ENCODE data around the gene FAM240A. TPM values are rescaled to one million over a fixed set of nuclear protein-coding genes. Genes with fewer than 3 reads are reported as not detected.

Gene FAM240A
- total and polyA plus RNA-seq, 7 donors: 0.01 to 0.96 (median 0.09) TPM; not detected in 3

GRCh38 chr3:46619845-46620778 is 7.8 kb downstream of the FAM240A start:
- H3K36me3 ChIP-seq (ENCODE audit: insufficient read depth in 1 of 2, low read depth in 1 of 2): no peaks in the 10 kb centered on the region
- no peaks in the 10 kb centered on the region for H3K27me3 ChIP-seq (ENCODE audit: insufficient read depth in 3 of 3, low read length in 2 of 3)
- ATAC-seq: no peak
- H3K4me3 ChIP-seq: no peak overlapping the region
- H3K4me1 ChIP-seq: no peaks in the 10 kb centered on the region
- no peaks in the 10 kb centered on the region for H3K9me3 ChIP-seq
- TF ChIP-seq, protein P1, sequence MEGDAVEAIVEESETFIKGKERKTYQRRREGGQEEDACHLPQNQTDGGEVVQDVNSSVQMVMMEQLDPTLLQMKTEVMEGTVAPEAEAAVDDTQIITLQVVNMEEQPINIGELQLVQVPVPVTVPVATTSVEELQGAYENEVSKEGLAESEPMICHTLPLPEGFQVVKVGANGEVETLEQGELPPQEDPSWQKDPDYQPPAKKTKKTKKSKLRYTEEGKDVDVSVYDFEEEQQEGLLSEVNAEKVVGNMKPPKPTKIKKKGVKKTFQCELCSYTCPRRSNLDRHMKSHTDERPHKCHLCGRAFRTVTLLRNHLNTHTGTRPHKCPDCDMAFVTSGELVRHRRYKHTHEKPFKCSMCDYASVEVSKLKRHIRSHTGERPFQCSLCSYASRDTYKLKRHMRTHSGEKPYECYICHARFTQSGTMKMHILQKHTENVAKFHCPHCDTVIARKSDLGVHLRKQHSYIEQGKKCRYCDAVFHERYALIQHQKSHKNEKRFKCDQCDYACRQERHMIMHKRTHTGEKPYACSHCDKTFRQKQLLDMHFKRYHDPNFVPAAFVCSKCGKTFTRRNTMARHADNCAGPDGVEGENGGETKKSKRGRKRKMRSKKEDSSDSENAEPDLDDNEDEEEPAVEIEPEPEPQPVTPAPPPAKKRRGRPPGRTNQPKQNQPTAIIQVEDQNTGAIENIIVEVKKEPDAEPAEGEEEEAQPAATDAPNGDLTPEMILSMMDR (IDR thresholded peaks at IDR 0.05): no peak
- intact Hi-C loops (cut with DNase I): no loop called here
- no peak overlapping the region for H3K27ac ChIP-seq
- WGBS, 3 donors: 68 to 76% (median 73%) methylated on average over 8 of the region's 8 CpGs
- DNase-seq: no peak

- no peak for ATAC-seq
- Histone ChIP-seq H3K27me3 (ENCODE audit: insufficient read depth in 3 of 3, low read length in 2 of 3) (no peaks in the 10 kb centered on the region), H3K9me3 (no peaks in the 10 kb centered on the region), H3K4me3 (no peak overlapping the region), H3K36me3 (ENCODE audit: insufficient read depth in 1 of 2, low read depth in 1 of 2) (no peaks in the 10 kb centered on the region), H3K27ac (no peak overlapping the region), H3K4me1 (peaks cover 9% of the 10 kb centered on the region)
- intact Hi-C loops (cut with DNase I): no loop called here
- no peak for DNase-seq
- WGBS, 3 donors: 43 to 50% (median 45%) methylated on average over 2 of the region's 2 CpGs
- TF ChIP-seq, protein P1 (IDR thresholded peaks at IDR 0.05): no peak
Observed at GRCh38 chr3:46624533-46624932, 12.2 kb downstream of the FAM240A start.

GRCh38 chr3:46624975-46625490 is 12.7 kb downstream of the FAM240A start:
- Histone ChIP-seq H3K4me1 (peaks cover 12% of the 10 kb centered on the region), H3K4me3 (no peak overlapping the region), H3K27ac (no peak overlapping the region), H3K27me3 (ENCODE audit: insufficient read depth in 3 of 3, low read length in 2 of 3) (no peaks in the 10 kb centered on the region), H3K36me3 (ENCODE audit: insufficient read depth in 1 of 2, low read depth in 1 of 2) (no peaks in the 10 kb centered on the region), H3K9me3 (no peaks in the 10 kb centered on the region)
- ATAC-seq (no peak), DNase-seq (no peak)
- intact Hi-C loops (cut with DNase I): loop anchor here in 1 of 2 donors (1.0 to 5.0 kb wide), 2 partner anchors 63 to 138 kb away; no protein-coding TSS in a partner anchor
- TF ChIP-seq, protein P1 (IDR thresholded peaks at IDR 0.05): no peak
- 61 to 77% (median 69%) methylated on average over 3 of the region's 3 CpGs for WGBS, 3 donors

DNA sequence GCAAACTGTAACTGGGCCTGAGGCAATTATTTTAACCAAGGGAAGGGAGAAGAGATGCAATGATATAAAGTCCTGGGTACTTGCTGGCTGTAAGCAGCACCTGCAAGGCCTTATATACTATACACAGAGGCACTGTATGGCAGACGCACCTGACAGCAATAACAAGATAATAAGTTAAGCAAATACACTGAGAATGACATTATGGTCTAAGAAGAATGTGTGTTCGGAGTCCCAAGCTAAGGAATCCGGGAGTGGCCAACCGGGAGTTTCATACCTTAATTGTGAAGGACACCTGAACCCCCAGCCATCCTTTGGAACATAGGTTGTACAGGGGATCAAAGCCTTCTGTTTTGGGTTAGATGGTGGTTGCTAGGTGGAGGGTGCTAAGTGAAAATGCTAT is 13.7 kb downstream of the FAM240A start:
- no peaks in the 10 kb centered on the region for H3K36me3 ChIP-seq (ENCODE audit: insufficient read depth in 1 of 2, low read depth in 1 of 2)
- H3K9me3 ChIP-seq: no peaks in the 10 kb centered on the region
- H3K4me1 ChIP-seq: peaks cover 12% of the 10 kb centered on the region
- no peaks in the 10 kb centered on the region for H3K27me3 ChIP-seq (ENCODE audit: insufficient read depth in 3 of 3, low read length in 2 of 3)
- no peak overlapping the region for H3K4me3 ChIP-seq
- DNase-seq (no peak), ATAC-seq (no peak)
- H3K27ac ChIP-seq: no peak overlapping the region
- TF ChIP-seq, protein P1 (IDR thresholded peaks at IDR 0.05): no peak
- WGBS, 3 donors: 94 to 95% (median 94%) methylated on average over 4 of the region's 4 CpGs
- intact Hi-C loops (cut with DNase I): loop anchor here in 1 of 2 donors (5.0 kb wide), 1 partner anchor 64 kb away; no protein-coding TSS in a partner anchor
